PC-3 (cell line): ENCODE measurements around the gene PTDSS2.

Experiments used
- CTCF ChIP-seq: fragments of 300-600 bp; sonication (generic); conservative IDR thresholded peaks from 2 replicates; pipeline ENCODE4 v1.5.1; 2017; ENCODE audit warnings: antibody characterized with exemption, low read depth, mild to moderate bottlenecking, low read length
- EZH2 ChIP-seq: fragments of 300-600 bp; sonication (generic); IDR thresholded peaks from one replicate; pipeline ENCODE4 v1.6.1; 2017; ENCODE audit warnings: antibody characterized with exemption, mild to moderate bottlenecking, low read length; ENCODE audit not compliant: unreplicated experiment

GRCh38 chr11:508956-509355, 58.9 kb downstream of the PTDSS2 start:
- TF ChIP-seq EZH2 (no peak), CTCF (no peak)
